ENCODE measurements around the gene SCAF4.

Gene SCAF4

DNA sequence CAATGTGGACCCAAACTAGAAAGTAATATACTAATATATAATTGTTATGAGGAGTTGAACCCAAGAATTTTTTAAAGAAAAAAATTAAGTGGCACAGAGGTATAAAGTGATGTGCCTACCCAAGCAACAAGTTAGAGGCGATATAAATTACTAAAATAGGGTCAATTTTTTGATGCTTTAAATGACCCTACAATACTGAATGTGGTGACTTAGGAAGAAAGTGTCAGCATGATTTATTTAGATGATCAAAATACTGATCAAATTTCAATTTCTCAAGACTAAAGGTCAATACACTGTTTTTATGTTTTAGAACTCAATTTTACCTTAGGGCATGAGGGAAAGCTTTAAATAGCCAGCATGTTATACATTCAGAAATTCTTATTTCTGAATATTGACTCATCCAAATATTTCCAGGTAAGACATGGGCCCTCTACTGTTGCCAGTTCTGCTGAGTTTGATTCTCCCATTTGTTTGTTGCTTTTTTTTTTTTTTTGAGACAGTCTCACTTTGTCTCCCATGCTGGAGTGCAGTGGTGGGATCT, 20.1 kb downstream of the SCAF4 start:
- no peak for DNase-seq

DNA sequence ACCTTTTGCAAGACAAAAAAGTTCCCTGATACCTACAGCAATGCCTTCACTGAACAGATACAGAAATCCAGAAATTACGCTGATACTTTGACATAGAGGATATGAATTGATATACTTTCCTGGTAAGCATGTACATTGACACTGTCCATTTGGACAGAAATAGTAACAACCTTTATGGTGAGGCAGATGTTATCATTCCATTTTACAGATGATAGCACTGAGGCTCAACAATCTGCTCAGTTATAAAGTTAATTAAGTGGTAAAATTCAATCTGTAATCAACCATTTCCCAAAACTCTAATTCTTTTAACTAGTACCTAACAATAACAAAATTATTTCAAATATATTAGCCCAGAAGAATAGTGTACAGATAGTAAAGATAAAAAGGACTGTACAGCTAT, 20.6 kb downstream of the SCAF4 start:
- no peak for DNase-seq

DNA sequence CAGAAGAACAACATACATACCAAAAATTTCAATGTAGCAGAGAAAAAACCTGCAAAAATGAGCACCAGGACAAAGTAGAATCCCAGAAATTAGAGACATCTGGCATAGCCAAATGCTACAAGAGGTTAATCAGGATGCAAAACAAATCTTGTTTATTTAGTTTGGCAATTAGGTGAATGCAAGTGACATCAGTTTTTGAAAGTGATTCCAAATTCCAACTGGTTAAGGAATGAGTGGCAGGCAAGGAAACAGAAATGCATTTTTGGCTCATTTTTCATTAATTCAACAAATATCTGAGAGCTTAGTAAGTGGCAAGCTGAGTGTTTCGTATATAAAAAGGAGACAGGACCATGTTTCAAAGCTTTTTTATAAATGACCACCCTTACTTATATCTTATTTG, 21.3 kb downstream of the SCAF4 start:
- DNase-seq = no peak

- DNase-seq = no peak
Observed at GRCh38 chr21:31708541-31708940, 23.4 kb downstream of the SCAF4 start.

DNA sequence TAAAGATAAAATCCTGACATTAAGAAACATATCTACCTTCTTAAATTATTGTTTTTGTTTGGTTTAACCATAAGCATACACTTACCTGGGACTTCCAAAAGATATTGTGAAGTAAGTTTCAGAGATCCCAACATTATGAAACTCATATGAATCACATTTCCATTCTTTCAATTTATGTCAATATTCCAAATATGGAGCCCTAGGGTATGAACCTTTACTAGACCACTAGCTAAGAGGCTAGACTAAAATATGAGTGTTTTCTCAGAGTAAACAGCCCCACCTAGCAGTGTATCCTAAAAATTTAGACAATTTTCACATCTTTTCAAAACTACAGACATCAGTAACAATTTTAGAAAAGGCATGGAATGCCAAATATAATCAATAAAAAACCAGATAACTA, 24.4 kb downstream of the SCAF4 start:
- no peak for DNase-seq

GRCh38 chr21:31706562-31706961, 25.4 kb downstream of the SCAF4 start:
- DNase-seq = no peak

- DNase-seq = no peak
Observed at GRCh38 chr21:31700040-31700439, 31.9 kb downstream of the SCAF4 start.

GRCh38 chr21:31698461-31698860, 33.5 kb downstream of the SCAF4 start:
- DNase-seq = no peak

GRCh38 chr21:31696424-31696823, 35.5 kb downstream of the SCAF4 start:
- no peak for DNase-seq

- DNase-seq = no peak
Observed at GRCh38 chr21:31693222-31693621, 38.7 kb downstream of the SCAF4 start.

DNA sequence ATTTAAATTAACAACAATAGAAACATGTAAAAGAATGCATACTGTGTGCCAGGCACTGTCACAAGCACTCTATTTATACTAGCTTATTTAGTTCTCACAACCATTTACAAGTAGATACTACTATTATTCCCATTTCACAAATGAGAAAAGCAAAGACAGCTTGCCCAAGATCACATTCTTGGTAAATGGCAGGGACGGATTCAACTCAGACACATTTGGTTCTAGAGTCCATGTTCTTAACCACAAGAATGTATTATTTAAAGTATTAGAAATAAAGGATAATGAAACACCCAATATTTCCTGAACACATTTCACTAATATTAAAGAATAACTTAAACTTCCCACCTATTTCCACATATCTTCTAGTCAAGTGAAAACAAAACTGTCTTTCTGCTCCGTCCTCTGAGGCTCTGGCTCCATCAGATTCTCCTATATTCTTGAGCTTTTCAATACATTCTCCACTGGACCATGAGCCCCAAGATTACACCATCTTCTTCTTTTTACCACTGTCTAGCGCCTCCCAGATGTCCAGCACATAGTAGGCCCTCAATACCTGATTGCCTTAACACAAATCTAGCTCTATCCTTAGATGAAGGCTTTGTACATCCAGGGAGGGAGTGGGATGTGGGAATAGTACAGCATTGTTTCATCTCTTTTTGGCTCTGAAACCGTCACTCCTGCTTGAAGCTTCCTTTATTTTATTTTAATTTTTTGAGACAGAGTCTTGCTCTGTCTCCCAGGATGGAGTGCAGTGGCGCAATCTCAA, 43.1 kb downstream of the SCAF4 start:
- DNase-seq = no peak

GRCh38 chr21:31687108-31687507, 44.8 kb downstream of the SCAF4 start:
- DNase-seq = no peak

DNA sequence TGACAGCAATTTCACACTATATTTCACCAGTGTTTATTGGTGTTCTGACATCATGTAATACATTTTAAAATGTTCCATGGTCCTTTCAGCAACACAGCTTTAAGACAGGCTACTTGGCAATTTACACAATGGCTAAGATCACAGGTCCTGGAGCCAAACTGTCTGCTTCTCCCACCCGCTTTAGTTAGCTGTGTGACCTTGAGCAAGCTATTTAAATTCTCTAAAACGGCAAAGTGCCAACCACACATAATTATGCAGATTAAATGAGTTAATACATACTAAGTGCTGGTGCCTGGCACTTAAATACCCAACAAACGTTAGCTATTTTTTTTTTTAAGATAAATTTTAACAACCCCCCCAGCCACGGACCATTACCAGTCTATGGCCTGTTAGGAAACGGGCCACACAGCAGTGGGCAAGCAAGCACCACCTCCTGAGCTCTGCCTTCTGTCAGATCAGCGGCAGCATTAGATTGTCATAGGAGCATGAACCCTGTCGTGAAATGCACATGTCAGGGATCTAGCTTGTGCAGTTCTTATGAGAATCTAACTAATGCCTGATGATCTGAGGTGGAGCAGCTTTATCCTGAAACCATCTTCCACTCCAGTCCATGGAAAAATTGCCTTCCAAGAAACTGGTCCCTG, 45.5 kb downstream of the SCAF4 start:
- no peak for DNase-seq

- DNase-seq = no peak
Observed at GRCh38 chr21:31684918-31685317, 47.0 kb downstream of the SCAF4 start.

- DNase-seq = no peak
Observed at GRCh38 chr21:31683029-31683428, 48.9 kb downstream of the SCAF4 start.

DNA sequence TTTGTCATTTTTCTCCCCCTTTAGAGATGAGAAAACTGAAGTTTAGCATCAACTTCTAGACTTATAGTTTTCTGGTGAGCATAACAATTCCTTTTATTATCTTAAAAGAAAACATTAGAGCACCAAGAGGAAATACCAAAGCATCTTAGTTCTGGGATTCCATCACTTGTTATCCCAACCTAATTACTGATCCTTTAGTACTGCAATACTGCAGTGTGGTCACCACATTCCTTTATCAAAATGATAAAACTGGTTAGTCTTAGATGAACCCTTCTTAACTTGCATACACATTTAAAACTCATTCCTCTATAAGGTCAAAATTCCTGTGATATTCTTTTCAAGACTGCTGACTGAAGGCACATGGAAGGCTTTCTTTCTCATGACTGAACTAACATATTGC, 49.3 kb downstream of the SCAF4 start:
- no peak for DNase-seq

DNA sequence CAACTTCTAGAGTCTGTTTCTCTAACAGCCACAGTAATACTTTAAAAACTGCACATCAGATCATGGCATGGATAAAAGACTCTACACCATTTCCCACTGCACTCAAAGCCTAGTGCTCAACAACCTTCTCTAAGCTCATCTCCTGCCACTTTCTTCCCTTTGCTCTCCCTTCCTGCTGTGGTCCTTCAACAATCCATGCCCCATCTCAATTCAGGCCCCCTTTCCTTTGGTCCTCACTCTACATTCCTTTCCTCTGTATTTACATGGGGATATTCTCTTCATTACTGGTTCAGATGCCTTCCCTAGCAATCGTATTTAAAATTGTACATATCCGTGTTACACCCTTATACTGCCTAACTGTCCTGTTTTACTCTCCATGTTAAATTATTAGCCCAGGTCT, 53.4 kb downstream of the SCAF4 start:
- no peak for DNase-seq

GRCh38 chr21:31677047-31677446, 54.9 kb downstream of the SCAF4 start:
- no peak for DNase-seq

GRCh38 chr21:31675960-31676359, 56.0 kb downstream of the SCAF4 start:
- DNase-seq = no peak

- no peak for DNase-seq
Observed at GRCh38 chr21:31675318-31675717, 56.6 kb downstream of the SCAF4 start.

GRCh38 chr21:31673321-31673912, 58.5 kb downstream of the SCAF4 start:
- DNase-seq = no peak

GRCh38 chr21:31671931-31672330, 60.0 kb downstream of the SCAF4 start:
- DNase-seq = no peak

DNA sequence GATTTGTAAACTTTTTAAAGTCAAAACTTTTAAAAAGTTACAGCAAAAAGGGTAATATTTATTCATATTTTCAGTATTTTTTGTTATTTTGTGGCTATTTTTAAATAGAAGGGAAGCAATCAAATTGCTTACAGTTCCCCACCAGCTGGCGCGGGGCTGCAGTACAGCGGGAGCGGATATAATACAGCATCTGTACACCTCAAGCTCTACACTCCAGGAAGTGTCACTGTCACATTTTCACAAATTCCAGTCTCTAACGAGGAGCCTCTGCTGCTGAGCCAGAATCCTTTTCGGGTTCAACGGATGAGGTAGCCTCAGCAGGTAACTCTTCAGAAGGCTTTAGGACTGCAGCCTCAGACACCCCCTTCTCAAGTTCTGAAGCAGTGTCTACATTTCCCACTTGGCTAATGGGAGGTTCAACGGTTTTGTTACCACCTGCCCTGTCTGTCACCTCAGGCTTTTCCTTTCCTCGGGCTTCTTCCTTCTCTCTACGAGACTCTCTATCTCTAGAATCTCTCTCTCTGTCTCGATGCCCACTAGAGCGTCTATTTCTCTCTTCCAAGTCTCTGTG, 60.7 kb downstream of the SCAF4 start:
- DNase-seq = no peak

DNA sequence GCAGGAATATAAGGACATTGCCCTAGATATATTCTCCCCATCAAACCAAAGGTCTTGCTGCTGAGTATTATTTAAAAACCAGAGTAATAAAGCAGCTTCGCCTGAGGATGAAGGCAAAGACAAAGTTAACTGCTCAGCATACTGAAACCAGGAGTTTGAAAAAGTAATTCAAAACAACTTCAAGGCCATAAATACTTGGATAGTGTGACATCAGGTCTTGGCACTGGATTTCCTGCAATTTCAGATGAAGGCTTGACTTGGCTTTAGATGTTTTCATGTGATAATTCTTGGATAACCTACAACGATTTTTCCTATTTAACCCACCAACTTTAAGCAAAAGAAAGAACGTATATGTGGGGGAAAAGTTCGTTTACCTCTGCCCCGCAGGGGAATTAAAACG, 61.8 kb downstream of the SCAF4 start:
- DNase-seq = no peak

All from Kasumi-1 (cell line).